ENCODE data around the gene KIN. TPM values are rescaled to one million over a fixed set of nuclear protein-coding genes. Genes with fewer than 3 reads are reported as not detected.

KIN gene
- polyA plus RNA-seq, 1 of the 3 experiments (the other 2 are of a cell fraction) = 3.2 TPM

- Histone ChIP-seq H3K79me2 (ENCODE audit: insufficient read depth) (peaks cover 48% of the 10 kb centered on the region), H2AFZ (ENCODE audit: low read depth) (no peak overlapping the region), H3K9ac (no peak overlapping the region), H3K9me2 (no peaks in the 10 kb centered on the region), H3K4me3 (ENCODE audit: low read depth in 2 of 2, low read length in 1 of 2) (no peak overlapping the region), H3K4me1 (ENCODE audit: control insufficient read depth in 1 of 2, insufficient read depth in 2 of 2, low read depth in 1 of 2, low read length in 1 of 2) (no peaks in the 10 kb centered on the region; a peak in 1 of 4 replicates), H3K9me3 (no peaks in the 10 kb centered on the region), H3F3A (replicated peaks; ENCODE audit: insufficient read depth) (no peaks in the 10 kb centered on the region), H3K27ac (ENCODE audit: low read depth in 2 of 2, low read length in 1 of 2) (no peak overlapping the region), H3K36me3 (replicated peaks in 1 of 2; ENCODE audit: control insufficient read depth in 1 of 2, insufficient read depth in 2 of 2, low read length in 1 of 2) (peaks cover 5 to 21% of the 10 kb centered on the region in 2 experiments), H3K4me2 (no peak overlapping the region), H4K20me1 (ENCODE audit: insufficient read depth) (no peaks in the 10 kb centered on the region), H3K27me3 (ENCODE audit: insufficient read depth) (no peaks in the 10 kb centered on the region)
- 93% methylated on average over 10 of the region's 10 CpGs for WGBS (ENCODE audit: low lambda C conversion rate)
- POLR2A ChIA-PET = no interaction called here
- TF ChIP-seq RAD21 (IDR thresholded peaks at IDR 0.05; ENCODE audit: low read length) (no peak), FOXM1 (IDR thresholded peaks at IDR 0.05; ENCODE audit: low read depth) (no peak)
- CTCF ChIA-PET = interaction anchor here (0.7 kb wide), 1 partner anchor 12 kb away, joined by 3 read pairs; no protein-coding TSS in a partner anchor
- no peak for DNase-seq
Measured at GRCh38 chr10:7829289-7829834, 41.6 kb upstream of the KIN start.

DNA sequence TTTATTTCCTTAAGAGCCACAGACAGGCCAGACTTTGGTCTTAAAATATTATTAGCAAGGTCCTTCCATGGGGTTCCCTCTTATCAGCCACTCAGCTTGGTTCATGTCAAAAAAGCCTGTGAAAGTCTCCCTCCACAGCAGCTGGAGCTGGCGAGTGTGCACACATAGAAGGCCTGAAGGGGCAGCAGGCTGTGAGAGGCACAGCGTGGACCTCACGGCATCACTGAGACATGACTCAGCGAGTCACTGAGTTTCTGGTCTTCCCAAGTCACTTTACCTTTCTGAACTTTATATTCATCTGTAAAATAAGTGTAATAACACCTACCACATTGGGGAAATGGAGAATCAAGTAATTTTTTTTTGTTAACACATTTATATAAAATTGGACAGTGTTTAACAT lies 39.2 kb upstream of the KIN start:
- TF ChIP-seq GABPA (IDR thresholded peaks at IDR 0.05; ENCODE audit: low read depth) = no peak
- no peak for TF ChIP-seq ZBTB33 (IDR thresholded peaks at IDR 0.05; ENCODE audit: borderline replicate concordance, low read depth)
- no peak for TF ChIP-seq EZH2phosphoT487 (IDR thresholded peaks at IDR 0.05; ENCODE audit: borderline replicate concordance, low read depth)
- no peak for TF ChIP-seq TAF1 (IDR thresholded peaks at IDR 0.05; ENCODE audit: borderline replicate concordance, low read depth, low read length)
- TF ChIP-seq FOXJ3 (CRISPR knock-in tag; IDR thresholded peaks at IDR 0.05) = no peak
- TF ChIP-seq, protein P1, sequence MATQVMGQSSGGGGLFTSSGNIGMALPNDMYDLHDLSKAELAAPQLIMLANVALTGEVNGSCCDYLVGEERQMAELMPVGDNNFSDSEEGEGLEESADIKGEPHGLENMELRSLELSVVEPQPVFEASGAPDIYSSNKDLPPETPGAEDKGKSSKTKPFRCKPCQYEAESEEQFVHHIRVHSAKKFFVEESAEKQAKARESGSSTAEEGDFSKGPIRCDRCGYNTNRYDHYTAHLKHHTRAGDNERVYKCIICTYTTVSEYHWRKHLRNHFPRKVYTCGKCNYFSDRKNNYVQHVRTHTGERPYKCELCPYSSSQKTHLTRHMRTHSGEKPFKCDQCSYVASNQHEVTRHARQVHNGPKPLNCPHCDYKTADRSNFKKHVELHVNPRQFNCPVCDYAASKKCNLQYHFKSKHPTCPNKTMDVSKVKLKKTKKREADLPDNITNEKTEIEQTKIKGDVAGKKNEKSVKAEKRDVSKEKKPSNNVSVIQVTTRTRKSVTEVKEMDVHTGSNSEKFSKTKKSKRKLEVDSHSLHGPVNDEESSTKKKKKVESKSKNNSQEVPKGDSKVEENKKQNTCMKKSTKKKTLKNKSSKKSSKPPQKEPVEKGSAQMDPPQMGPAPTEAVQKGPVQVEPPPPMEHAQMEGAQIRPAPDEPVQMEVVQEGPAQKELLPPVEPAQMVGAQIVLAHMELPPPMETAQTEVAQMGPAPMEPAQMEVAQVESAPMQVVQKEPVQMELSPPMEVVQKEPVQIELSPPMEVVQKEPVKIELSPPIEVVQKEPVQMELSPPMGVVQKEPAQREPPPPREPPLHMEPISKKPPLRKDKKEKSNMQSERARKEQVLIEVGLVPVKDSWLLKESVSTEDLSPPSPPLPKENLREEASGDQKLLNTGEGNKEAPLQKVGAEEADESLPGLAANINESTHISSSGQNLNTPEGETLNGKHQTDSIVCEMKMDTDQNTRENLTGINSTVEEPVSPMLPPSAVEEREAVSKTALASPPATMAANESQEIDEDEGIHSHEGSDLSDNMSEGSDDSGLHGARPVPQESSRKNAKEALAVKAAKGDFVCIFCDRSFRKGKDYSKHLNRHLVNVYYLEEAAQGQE (IDR thresholded peaks at IDR 0.05; ENCODE audit: low read depth, low read length) = no peak
- TF ChIP-seq RAD21 (IDR thresholded peaks at IDR 0.05; ENCODE audit: low read length) = no peak
- no peak for TF ChIP-seq EP300 (IDR thresholded peaks at IDR 0.05; ENCODE audit: borderline replicate concordance in 1 of 2, low read depth in 1 of 2, low read length in 1 of 2)
- no peak for TF ChIP-seq YY1 (IDR thresholded peaks at IDR 0.05; ENCODE audit: low read depth)
- TF ChIP-seq NFIC (IDR thresholded peaks at IDR 0.05; ENCODE audit: borderline replicate concordance) = no peak
- TF ChIP-seq CHD2 (IDR thresholded peaks at IDR 0.05; ENCODE audit: low read length, partially characterized antibody) = no peak
- no peak for TF ChIP-seq JUND (IDR thresholded peaks at IDR 0.05)
- TF ChIP-seq SIN3A (IDR thresholded peaks at IDR 0.05; ENCODE audit: borderline replicate concordance, low read depth, low read length) = no peak
- no peak for TF ChIP-seq POLR2AphosphoS5 (IDR thresholded peaks at IDR 0.05; ENCODE audit: low read depth, low read length)
- TF ChIP-seq, protein P2, sequence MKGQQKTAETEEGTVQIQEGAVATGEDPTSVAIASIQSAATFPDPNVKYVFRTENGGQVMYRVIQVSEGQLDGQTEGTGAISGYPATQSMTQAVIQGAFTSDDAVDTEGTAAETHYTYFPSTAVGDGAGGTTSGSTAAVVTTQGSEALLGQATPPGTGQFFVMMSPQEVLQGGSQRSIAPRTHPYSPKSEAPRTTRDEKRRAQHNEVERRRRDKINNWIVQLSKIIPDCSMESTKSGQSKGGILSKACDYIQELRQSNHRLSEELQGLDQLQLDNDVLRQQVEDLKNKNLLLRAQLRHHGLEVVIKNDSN (IDR thresholded peaks at IDR 0.05; ENCODE audit: borderline replicate concordance, low read depth) = no peak
- TF ChIP-seq FOSL2 (IDR thresholded peaks at IDR 0.05; ENCODE audit: borderline replicate concordance, low read depth) = peak; percentile 17; the same call in 1 of the 2 replicates
- peak; percentile 43; the same call in 1 of the 2 replicates for TF ChIP-seq CTCF (IDR thresholded peaks at IDR 0.05)
- no peak for TF ChIP-seq RXRA (IDR thresholded peaks at IDR 0.05; ENCODE audit: borderline replicate concordance, low read depth)
- Histone ChIP-seq H2AFZ (ENCODE audit: low read depth) (no peak overlapping the region), H3F3A (replicated peaks; ENCODE audit: insufficient read depth) (no peaks in the 10 kb centered on the region), H3K79me2 (ENCODE audit: insufficient read depth) (peaks cover 41% of the 10 kb centered on the region), H3K4me3 (ENCODE audit: low read depth in 2 of 2, low read length in 1 of 2) (no peak overlapping the region), H3K9ac (no peak overlapping the region), H3K9me2 (no peaks in the 10 kb centered on the region), H3K4me2 (no peak overlapping the region), H3K27ac (ENCODE audit: low read depth in 2 of 2, low read length in 1 of 2) (peak overlapping the region in 1 of 2 experiments; percentile 28; a peak in 2 of 4 replicates), H3K27me3 (ENCODE audit: insufficient read depth) (no peaks in the 10 kb centered on the region), H3K9me3 (no peaks in the 10 kb centered on the region), H4K20me1 (ENCODE audit: insufficient read depth) (no peaks in the 10 kb centered on the region), H3K4me1 (ENCODE audit: control insufficient read depth in 1 of 2, insufficient read depth in 2 of 2, low read depth in 1 of 2, low read length in 1 of 2) (no peaks in the 10 kb centered on the region; a peak in 1 of 4 replicates), H3K36me3 (replicated peaks in 1 of 2; ENCODE audit: control insufficient read depth in 1 of 2, insufficient read depth in 2 of 2, low read length in 1 of 2) (peaks cover 8 to 28% of the 10 kb centered on the region in 2 experiments)
- WGBS (ENCODE audit: low lambda C conversion rate) = 28% methylated on average over 4 of the region's 4 CpGs
- no peak for DNase-seq
- ChIA-PET POLR2A (no interaction called here), CTCF (no interaction called here)

Data from SK-N-SH (cell line).